MM.1S (cell line): Measurements from ENCODE around the gene HAT1.
"Not testable (repeated sequence)": the region's sequence is repeated elsewhere in the genome, so short reads cannot be mapped to it uniquely, and the experiment has no call there.

ENCODE experiments used
- DNase-seq: peaks from one replicate; pipeline ENCODE4 v3.0.0-alpha.2; 2015
- H2AFZ ChIP-seq: fragments of 300-600 bp; sonication (generic); 2 replicates; pipeline ENCODE4 v1.6.0; 2016; ENCODE audit warnings: antibody characterized with exemption, low read length
- H3F3A ChIP-seq: fragments of 300-600 bp; sonication (generic); 2 replicates; pipeline ENCODE4 v1.6.1; 2016; ENCODE audit warnings: mild to moderate bottlenecking, antibody characterized with exemption, low read length, moderate library complexity, mixed read lengths; ENCODE audit not compliant: insufficient read depth
- H3K27ac ChIP-seq: fragments of 300-600 bp; sonication (generic); 2 replicates; pipeline ENCODE4 v1.5.1; 2016; ENCODE audit warnings: mild to moderate bottlenecking, low read length
- H3K27me3 ChIP-seq: fragments of 300-600 bp; sonication (generic); replicated peaks from 2 replicates; pipeline ENCODE4 v1.6.0; 2016; ENCODE audit warnings: low read length; ENCODE audit not compliant: insufficient read depth
- H3K36me3 ChIP-seq: fragments of 300-600 bp; sonication (generic); replicated peaks from 2 replicates; pipeline ENCODE4 v1.6.1; 2016; ENCODE audit warnings: mild to moderate bottlenecking, low read length, mixed read lengths; ENCODE audit not compliant: insufficient read depth
- H3K4me1 ChIP-seq: fragments of 300-600 bp; sonication (generic); 2 replicates; pipeline ENCODE4 v1.6.1; 2016; ENCODE audit warnings: low read length, mixed read lengths
- H3K4me2 ChIP-seq: fragments of 300-600 bp; sonication (generic); 2 replicates; pipeline ENCODE4 v1.6.0; 2016; ENCODE audit warnings: low read depth, low read length
- H3K4me3 ChIP-seq: fragments of 300-600 bp; sonication (generic); 2 replicates; pipeline ENCODE4 v1.5.1; 2016; ENCODE audit warnings: low read length, mixed read lengths
- H3K79me2 ChIP-seq: fragments of 300-600 bp; sonication (generic); 2 replicates; pipeline ENCODE4 v1.6.1; 2016; ENCODE audit warnings: mixed run types, low read length, mixed read lengths
- H3K9ac ChIP-seq: fragments of 300-600 bp; sonication (generic); 2 replicates; pipeline ENCODE4 v1.6.1; 2016; ENCODE audit warnings: low read length, mixed read lengths
- H3K9me2 ChIP-seq: fragments of 300-600 bp; sonication (generic); replicated peaks from 2 replicates; pipeline ENCODE4 v1.6.1; 2016; ENCODE audit warnings: mild to moderate bottlenecking, low read length, mixed read lengths; ENCODE audit not compliant: insufficient read depth
- H3K9me3 ChIP-seq: fragments of 300-600 bp; sonication (generic); replicated peaks from 2 replicates; pipeline ENCODE4 v1.6.1; 2016; ENCODE audit warnings: mild to moderate bottlenecking, low read length, mixed read lengths; ENCODE audit not compliant: insufficient read depth
- H4K20me1 ChIP-seq: fragments of 300-600 bp; sonication (generic); 2 replicates; pipeline ENCODE4 v1.6.1; 2016; ENCODE audit warnings: mild to moderate bottlenecking, low read length, moderate library complexity, mixed read lengths; ENCODE audit not compliant: insufficient read depth
- CTCF ChIP-seq: fragments of 300-600 bp; sonication (generic); IDR thresholded peaks from 2 replicates; pipeline ENCODE4 v1.5.1; 2016; ENCODE audit warnings: antibody characterized with exemption, low read length, mixed read lengths
- EZH2 ChIP-seq: fragments of 300-600 bp; sonication (generic); optimal IDR thresholded peaks from 2 replicates; pipeline ENCODE3; 2017; ENCODE audit warnings: low read depth, mild to moderate bottlenecking, antibody characterized with exemption, low read length, mixed read lengths
- EZH2phosphoT487 ChIP-seq: fragments of 300-600 bp; sonication (generic); IDR thresholded peaks from 2 replicates; pipeline ENCODE4 v1.6.1; 2018; ENCODE audit warnings: antibody characterized with exemption, low read length

HAT1 gene

DNA sequence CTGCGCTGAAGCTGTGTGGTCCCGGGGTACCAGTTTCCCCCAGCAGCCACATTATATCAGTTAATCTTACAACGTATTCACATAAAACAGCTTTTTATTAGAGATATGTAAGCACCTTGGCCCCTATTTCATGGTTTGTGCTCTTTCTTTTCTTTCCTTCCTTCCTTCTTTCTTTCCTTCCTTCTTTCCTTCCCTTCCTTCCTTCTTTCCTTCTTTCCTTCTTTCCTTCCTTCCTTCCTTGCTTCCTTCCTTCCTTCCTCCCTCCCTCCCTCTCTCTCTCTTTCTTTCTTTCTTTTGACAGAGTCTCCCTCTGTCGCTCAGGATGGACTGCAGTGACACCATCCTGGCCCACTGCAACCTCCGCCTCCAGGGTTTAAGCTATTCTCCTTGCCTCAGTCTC lies 73.8 kb downstream of the HAT1 start:
- H3F3A ChIP-seq = no peaks in the 10 kb centered on the region
- H3K9ac ChIP-seq = no peak overlapping the region
- no peaks in the 10 kb centered on the region for H3K9me3 ChIP-seq
- no peak overlapping the region for H3K27ac ChIP-seq
- no peak overlapping the region for H3K4me3 ChIP-seq
- H3K36me3 ChIP-seq = no peaks in the 10 kb centered on the region
- DNase-seq = no peak
- H3K9me2 ChIP-seq = no peaks in the 10 kb centered on the region
- no peaks in the 10 kb centered on the region for H4K20me1 ChIP-seq
- H3K4me1 ChIP-seq = peaks cover 7% of the 10 kb centered on the region
- H3K79me2 ChIP-seq = no peaks in the 10 kb centered on the region
- H2AFZ ChIP-seq = no peak overlapping the region
- no peaks in the 10 kb centered on the region for H3K27me3 ChIP-seq
- no peak for TF ChIP-seq EZH2phosphoT487
- no peak for TF ChIP-seq EZH2
- no peak overlapping the region for H3K4me2 ChIP-seq

DNA sequence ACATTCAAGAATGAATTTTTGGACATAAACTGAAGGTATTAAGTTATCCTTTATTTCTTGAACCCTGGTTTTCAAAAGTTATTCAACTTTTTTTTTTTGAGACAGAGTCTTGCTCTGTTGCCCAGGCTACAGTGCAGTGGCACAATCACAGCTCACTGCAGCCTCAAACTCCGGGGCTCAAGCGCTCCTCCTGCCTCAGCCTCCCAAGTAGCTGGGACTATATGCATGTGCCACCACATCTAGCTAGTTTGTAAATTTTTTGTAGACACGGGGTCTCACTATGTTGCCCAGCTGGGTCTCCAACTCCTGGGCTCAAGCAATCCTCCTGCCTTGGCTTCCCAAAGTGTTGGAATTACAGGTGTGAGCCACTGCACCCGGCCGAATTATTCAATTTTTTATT lies 74.8 kb downstream of the HAT1 start:
- H2AFZ ChIP-seq, H3K27me3 ChIP-seq, H4K20me1 ChIP-seq, H3K4me1 ChIP-seq, H3K9ac ChIP-seq, DNase-seq, H3K27ac ChIP-seq, H3F3A ChIP-seq, H3K9me3 ChIP-seq, H3K9me2 ChIP-seq, H3K36me3 ChIP-seq, H3K4me2 ChIP-seq, H3K79me2 ChIP-seq, H3K4me3 ChIP-seq: not testable (repeated sequence)

DNA sequence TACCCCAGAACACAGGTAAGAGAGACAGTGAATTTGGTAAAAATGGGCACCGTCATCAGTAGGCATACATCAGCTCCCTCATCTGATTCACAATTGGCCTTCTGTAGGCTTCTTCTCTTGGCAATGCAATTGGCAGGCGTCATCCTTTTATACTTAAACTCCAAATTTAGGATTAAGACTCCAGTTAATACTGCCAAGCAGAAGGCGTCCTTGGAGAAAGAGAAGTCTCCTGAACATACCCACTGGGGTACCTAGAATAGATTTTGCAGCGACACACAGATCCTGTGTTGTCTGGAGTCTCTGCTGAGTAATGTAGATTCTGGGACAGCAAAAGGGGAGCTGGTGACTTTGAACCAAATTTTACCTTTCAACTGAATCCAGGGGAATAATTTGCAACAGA lies 76.9 kb downstream of the HAT1 start:
- H3K9me3 ChIP-seq = no peaks in the 10 kb centered on the region
- H3F3A ChIP-seq = no peaks in the 10 kb centered on the region
- no peak for DNase-seq
- no peaks in the 10 kb centered on the region for H3K79me2 ChIP-seq
- no peak overlapping the region for H3K27ac ChIP-seq
- peak overlapping the region; percentile 84 for H2AFZ ChIP-seq
- H3K9me2 ChIP-seq = no peaks in the 10 kb centered on the region
- H3K27me3 ChIP-seq = no peaks in the 10 kb centered on the region
- no peaks in the 10 kb centered on the region for H3K36me3 ChIP-seq
- H3K9ac ChIP-seq = peak overlapping the region; percentile 81; the same call in 1 of the 2 replicates
- peak overlapping the region; percentile 68 for H3K4me2 ChIP-seq
- H3K4me1 ChIP-seq = peaks cover 7% of the 10 kb centered on the region
- no peak for TF ChIP-seq CTCF
- no peak for TF ChIP-seq EZH2phosphoT487
- TF ChIP-seq EZH2 = no peak
- H4K20me1 ChIP-seq = no peaks in the 10 kb centered on the region
- peak overlapping the region; percentile 89 for H3K4me3 ChIP-seq

- no peaks in the 10 kb centered on the region for H3K79me2 ChIP-seq
- H3K4me2 ChIP-seq = peak within 1 kb of the TSS; percentile 77
- H3K9me2 ChIP-seq = no peaks in the 10 kb centered on the region
- H2AFZ ChIP-seq = peak within 1 kb of the TSS; percentile 86
- H3K27ac ChIP-seq = peak within 1 kb of the TSS; percentile 58; the same call in 1 of the 2 replicates
- DNase-seq = peak; percentile 97
- H3K9ac ChIP-seq = peak within 1 kb of the TSS; percentile 81
- H3K27me3 ChIP-seq = no peaks in the 10 kb centered on the region
- H3K36me3 ChIP-seq = no peaks in the 10 kb centered on the region
- H3K4me3 ChIP-seq = peak within 1 kb of the TSS; percentile 89
- peaks cover 7% of the 10 kb centered on the region for H3K4me1 ChIP-seq
- TF ChIP-seq EZH2 = no peak
- TF ChIP-seq EZH2phosphoT487 = no peak
- no peak for TF ChIP-seq CTCF
- H3K9me3 ChIP-seq = no peaks in the 10 kb centered on the region
- H3F3A ChIP-seq = no peaks in the 10 kb centered on the region
- H4K20me1 ChIP-seq = no peaks in the 10 kb centered on the region
These were observed 77.6 kb downstream of the HAT1 start, which contains the start of gene METAP1D for GRCh38 chr2:171999604-172000469. Gene METAP1D, plus strand, starts transcription at chr2:171999953. Its CDS starts 17 bp downstream, at chr2:171999970.
